HG02588 (cell line): Measurements from ENCODE around the gene EPHA1.

Source experiments
- ATAC-seq: cut with Tn5 transposase; IDR thresholded peaks from one replicate; pipeline ENCODE4 v1.9.1; 2021; ENCODE audit warnings: mild to moderate bottlenecking, moderate library complexity; ENCODE audit not compliant: unreplicated experiment

EPHA1 gene

GRCh38 chr7:143352531-143353002 lies 56.1 kb downstream of the EPHA1 start:
- no peak for ATAC-seq

DNA sequence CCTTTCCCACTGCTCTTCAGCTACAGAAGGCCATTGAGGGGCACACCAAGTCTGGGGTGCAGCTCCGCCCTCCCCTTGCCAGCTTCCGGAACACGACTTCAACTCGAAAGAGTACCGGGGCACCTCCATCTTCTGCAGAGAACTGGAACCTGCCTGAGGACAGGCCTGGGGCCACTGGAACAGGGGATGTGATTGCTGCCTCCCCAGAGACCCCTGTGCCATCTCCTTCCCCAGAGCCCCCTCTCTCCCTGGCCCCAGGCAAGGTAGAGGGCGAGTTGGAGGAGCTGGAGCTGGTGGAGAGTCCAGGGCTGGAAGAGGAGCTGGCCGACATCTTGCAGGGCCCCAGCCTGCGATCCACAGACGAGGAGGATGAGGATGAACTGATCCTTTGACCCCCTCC lies 57.1 kb downstream of the EPHA1 start:
- ATAC-seq: no peak

GRCh38 chr7:143351060-143351459 lies 57.6 kb downstream of the EPHA1 start:
- ATAC-seq: no peak

GRCh38 chr7:143347950-143348349 lies 60.7 kb downstream of the EPHA1 start:
- no peak for ATAC-seq

DNA sequence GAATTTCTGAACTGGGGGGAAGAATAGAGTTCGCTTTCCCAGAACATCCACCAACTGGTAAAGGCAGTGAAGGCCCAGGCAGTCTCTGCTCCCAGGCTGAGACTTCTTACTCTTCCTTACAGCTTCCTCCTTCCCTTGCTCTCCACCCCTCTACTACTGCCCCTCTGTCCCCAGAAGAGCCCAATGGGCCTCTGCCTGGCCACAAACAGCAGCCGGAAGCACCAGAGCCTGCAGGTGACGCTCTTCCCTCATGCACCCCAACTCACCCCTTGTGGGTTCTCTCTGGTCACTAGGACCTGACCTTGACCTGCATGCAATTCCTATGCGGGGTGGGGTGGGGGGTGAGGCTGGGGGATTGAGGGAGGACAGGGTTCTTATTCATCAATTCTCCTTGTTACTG lies 62.6 kb downstream of the EPHA1 start:
- ATAC-seq: no peak

DNA sequence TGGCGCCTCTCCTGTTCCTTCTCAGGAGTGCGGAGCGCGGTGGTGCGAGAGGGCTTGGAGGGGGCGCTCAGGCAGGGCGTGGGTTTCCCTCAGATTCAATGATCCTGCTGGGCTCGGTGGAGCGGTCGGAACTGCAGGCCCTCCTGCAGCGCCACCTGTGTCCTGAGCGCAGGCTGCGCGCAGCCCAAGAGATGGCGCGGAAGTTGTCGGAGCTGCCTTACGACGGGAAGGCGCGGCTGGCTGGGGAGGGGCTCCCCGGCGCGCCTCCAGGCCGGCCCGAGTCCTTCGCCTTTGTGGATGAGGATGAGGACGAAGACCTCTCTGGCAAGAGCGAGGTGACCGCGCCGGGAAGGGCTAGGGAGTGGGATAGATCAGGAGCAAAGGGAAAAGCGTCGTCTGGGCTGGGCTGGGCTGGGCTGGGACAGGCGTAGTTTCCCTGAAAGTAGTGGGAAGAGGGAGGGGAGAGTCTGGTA lies 63.2 kb downstream of the EPHA1 start:
- ATAC-seq: no peak

GRCh38 chr7:143343596-143343995 lies 65.1 kb downstream of the EPHA1 start:
- no peak for ATAC-seq

DNA sequence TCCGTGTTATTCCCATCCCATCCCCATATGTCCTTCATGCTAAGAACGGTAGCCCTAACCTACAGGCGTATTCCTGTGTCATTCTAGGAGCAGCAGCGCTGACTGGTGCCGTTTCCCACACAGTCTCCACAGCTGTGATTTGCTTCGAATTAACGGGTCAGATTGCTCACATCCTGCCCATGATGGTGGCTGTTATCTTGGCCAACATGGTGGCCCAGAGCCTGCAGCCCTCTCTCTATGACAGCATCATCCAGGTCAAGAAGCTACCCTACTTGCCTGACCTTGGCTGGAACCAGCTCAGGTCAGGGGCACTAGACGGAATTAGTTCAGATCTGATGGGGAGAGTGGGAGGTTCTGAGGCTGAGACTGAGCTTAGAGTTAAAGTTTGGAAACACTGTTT lies 66.8 kb downstream of the EPHA1 start:
- no peak for ATAC-seq
